Panc1 (cell line): Measurements from ENCODE around the gene DCUN1D3. TPM values are rescaled to one million over a fixed set of nuclear protein-coding genes. Genes with fewer than 3 reads are reported as not detected.

Experiments used
- ATAC-seq: fragments of 200-7000 bp; cut with Tn5 transposase; 2 replicates; pipeline ENCODE4 v1.9.1; 2020; ENCODE audit warnings: mild to moderate bottlenecking, moderate library complexity
- BruUV-seq: library from RNA; stranded (reverse); fragments of 400-500 nt; replicated peaks from 2 replicates; lab custom pipeline; 2021; lab: Mats Ljungman, UMichigan
- CTCF ChIA-PET: fragments of 300-600 bp; sonication (Branson Sonifier 250); formaldehyde crosslinking; loops from one replicate; lab custom pipeline; 2022; ENCODE audit warnings: antibody characterized with exemption; lab: Charles Lee
- POLR2A ChIA-PET: fragments of 300-600 bp; sonication (Branson Sonifier 250); formaldehyde crosslinking; loops from one replicate; lab custom pipeline; 2022; ENCODE audit warnings: antibody characterized with exemption; lab: Charles Lee
- DNase-seq: peaks from one replicate; pipeline ENCODE4 v3.0.0-alpha.2; 2010; ENCODE audit warnings: low read depth, low spot score
- H3K27ac ChIP-seq: 2 replicates; pipeline ENCODE4 v1.5.1; 2011; ENCODE audit warnings: mild to moderate bottlenecking, low read length, inconsistent platforms
- H3K27me3 ChIP-seq: fragments of 200-500 bp; sonication (Bioruptor generic); 2 replicates; pipeline ENCODE4 v1.6.0; 2014; ENCODE audit warnings: low read length, inconsistent platforms; ENCODE audit not compliant: control insufficient read depth, insufficient read depth
- H3K36me3 ChIP-seq: fragments of 200-500 bp; sonication (Bioruptor generic); 2 replicates; pipeline ENCODE4 v1.5.1; 2014; ENCODE audit warnings: inconsistent platforms, mild to moderate bottlenecking, low read length, moderate library complexity; ENCODE audit not compliant: control insufficient read depth, insufficient read depth
- H3K4me1 ChIP-seq: 2 replicates; pipeline ENCODE4 v1.5.1; 2011; ENCODE audit warnings: inconsistent platforms, mild to moderate bottlenecking, low read length, moderate library complexity; ENCODE audit not compliant: control insufficient read depth, insufficient read depth
- H3K4me3 ChIP-seq, 2 experiments: 2 replicates each; pipeline ENCODE4 v1.5.1; 2011 to 2012; ENCODE audit warnings: low read depth in 2 of 2, low read length in 2 of 2, mild to moderate bottlenecking in 2 of 2, inconsistent platforms in 1 of 2, moderate library complexity in 1 of 2
- H3K9me3 ChIP-seq: fragments of 200-500 bp; sonication (Bioruptor generic); 2 replicates; pipeline ENCODE4 v1.5.1; 2014; ENCODE audit warnings: low read depth, mild to moderate bottlenecking, inconsistent platforms, low read length, moderate library complexity; ENCODE audit not compliant: control insufficient read depth, insufficient read depth
- CTCF ChIP-seq: fragments of 450-650 bp; IDR thresholded peaks from 2 replicates; pipeline ENCODE4 v1.5.1; 2017; ENCODE audit warnings: mild to moderate bottlenecking
- POLR2AphosphoS5 ChIP-seq: IDR thresholded peaks from 2 replicates; pipeline ENCODE4 v1.6.1; 2012; ENCODE audit warnings: mild to moderate bottlenecking, low read depth, low read length, moderate library complexity
- SIN3A ChIP-seq: IDR thresholded peaks from 2 replicates; pipeline ENCODE4 v1.6.1; 2012; ENCODE audit warnings: low read depth, mild to moderate bottlenecking, low read length, moderate library complexity, borderline replicate concordance; ENCODE audit not compliant: insufficient read depth
- TCF7L2 ChIP-seq: IDR thresholded peaks from 2 replicates; pipeline ENCODE4 v1.6.1; 2011; ENCODE audit warnings: mild to moderate bottlenecking, low read depth, low read length, inconsistent platforms
- in situ Hi-C: cut with HindIII; loops from 2 replicates; pipeline ENCODE4 v1.10.0; 2016; ENCODE audit warnings: low sequenced_read_pairs, low pct_unique_long_range_greater_than_20kb
- intact Hi-C: fragments of 100-400 bp; cut with micrococcal nuclease; formaldehyde crosslinking; loops from one replicate; pipeline ENCODE4 v1.10.0; 2022; ENCODE audit not compliant: unreplicated experiment
- total RNA-seq: library from RNA; stranded (reverse); gene quantifications from one replicate; pipeline ENCODE4 v1.2.1, GENCODE V29; 2021; ENCODE audit not compliant: unreplicated experiment
- TF ChIP-seq, protein P1 (sequence below), 2 experiments: IDR thresholded peaks; 2 replicates each; pipeline ENCODE4 v1.6.1; 2011 to 2012; ENCODE audit warnings: low read depth in 2 of 2, control low read depth in 1 of 2, low read length in 1 of 2, mild to moderate bottlenecking in 1 of 2, moderate library complexity in 1 of 2; ENCODE audit not compliant: insufficient read depth in 1 of 2

The DCUN1D3 gene
- total RNA-seq, 1 experiment from 2014 or later: 23.5 TPM

GRCh38 chr16:20854963-20855362 lies 45.2 kb downstream of the DCUN1D3 start:
- ChIA-PET CTCF (no interaction called here), POLR2A (no interaction called here)
- H3K27ac ChIP-seq: no peak overlapping the region
- H3K36me3 ChIP-seq: peaks cover 4% of the 10 kb centered on the region; the same call in 1 of the 2 replicates
- H3K9me3 ChIP-seq: no peaks in the 10 kb centered on the region
- ATAC-seq (no peak), DNase-seq (no peak)
- no peak for TF ChIP-seq POLR2AphosphoS5
- no peak for TF ChIP-seq TCF7L2
- TF ChIP-seq SIN3A: no peak
- TF ChIP-seq, protein P1, sequence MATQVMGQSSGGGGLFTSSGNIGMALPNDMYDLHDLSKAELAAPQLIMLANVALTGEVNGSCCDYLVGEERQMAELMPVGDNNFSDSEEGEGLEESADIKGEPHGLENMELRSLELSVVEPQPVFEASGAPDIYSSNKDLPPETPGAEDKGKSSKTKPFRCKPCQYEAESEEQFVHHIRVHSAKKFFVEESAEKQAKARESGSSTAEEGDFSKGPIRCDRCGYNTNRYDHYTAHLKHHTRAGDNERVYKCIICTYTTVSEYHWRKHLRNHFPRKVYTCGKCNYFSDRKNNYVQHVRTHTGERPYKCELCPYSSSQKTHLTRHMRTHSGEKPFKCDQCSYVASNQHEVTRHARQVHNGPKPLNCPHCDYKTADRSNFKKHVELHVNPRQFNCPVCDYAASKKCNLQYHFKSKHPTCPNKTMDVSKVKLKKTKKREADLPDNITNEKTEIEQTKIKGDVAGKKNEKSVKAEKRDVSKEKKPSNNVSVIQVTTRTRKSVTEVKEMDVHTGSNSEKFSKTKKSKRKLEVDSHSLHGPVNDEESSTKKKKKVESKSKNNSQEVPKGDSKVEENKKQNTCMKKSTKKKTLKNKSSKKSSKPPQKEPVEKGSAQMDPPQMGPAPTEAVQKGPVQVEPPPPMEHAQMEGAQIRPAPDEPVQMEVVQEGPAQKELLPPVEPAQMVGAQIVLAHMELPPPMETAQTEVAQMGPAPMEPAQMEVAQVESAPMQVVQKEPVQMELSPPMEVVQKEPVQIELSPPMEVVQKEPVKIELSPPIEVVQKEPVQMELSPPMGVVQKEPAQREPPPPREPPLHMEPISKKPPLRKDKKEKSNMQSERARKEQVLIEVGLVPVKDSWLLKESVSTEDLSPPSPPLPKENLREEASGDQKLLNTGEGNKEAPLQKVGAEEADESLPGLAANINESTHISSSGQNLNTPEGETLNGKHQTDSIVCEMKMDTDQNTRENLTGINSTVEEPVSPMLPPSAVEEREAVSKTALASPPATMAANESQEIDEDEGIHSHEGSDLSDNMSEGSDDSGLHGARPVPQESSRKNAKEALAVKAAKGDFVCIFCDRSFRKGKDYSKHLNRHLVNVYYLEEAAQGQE (IDR thresholded peaks at IDR 0.05; ENCODE audit: insufficient read depth in 1 of 2, low read depth in 2 of 2, low read length in 1 of 2): no peak
- no peak for TF ChIP-seq CTCF
- no peaks in the 10 kb centered on the region for H3K27me3 ChIP-seq
- BruUV-seq: no TSS peak
- H3K4me1 ChIP-seq: peaks cover 23% of the 10 kb centered on the region
- no peak overlapping the region for H3K4me3 ChIP-seq
- intact Hi-C loops (no loop called here), in situ Hi-C loops (no loop called here)

DNA sequence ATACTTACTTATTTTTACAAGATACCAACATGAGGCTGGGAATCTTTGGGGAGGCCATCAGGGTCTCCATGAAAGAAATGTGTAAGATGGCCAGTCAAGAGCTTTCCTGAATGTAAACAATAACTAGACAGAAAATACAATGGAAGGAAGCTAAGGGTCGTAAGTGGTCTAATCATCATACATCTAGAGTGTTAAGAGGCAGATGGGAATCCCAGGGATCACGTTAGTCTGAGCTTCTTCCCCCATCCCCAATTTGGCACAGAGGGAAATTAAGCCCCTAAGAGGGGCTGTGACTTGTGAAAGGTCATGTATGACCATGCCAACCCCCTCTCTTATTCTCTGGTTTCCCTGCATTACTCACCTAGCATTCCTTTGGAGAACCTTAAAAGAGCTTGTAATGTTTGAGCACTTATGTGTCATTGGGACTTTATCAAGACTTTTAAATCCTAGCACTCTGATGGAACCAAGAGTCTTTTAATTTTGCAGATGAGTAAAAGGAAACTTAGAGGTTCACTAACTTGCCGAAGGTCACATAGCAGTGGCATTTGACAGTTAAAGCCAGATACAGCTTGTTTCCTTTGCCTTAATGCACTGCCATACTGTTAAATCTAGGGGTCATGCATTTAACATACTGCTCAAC lies 46.1 kb downstream of the DCUN1D3 start:
- no peak for ATAC-seq
- intact Hi-C loops: no loop called here
- ChIA-PET POLR2A (no interaction called here), CTCF (no interaction called here)
- no peak overlapping the region for H3K27ac ChIP-seq
- no peak overlapping the region for H3K4me3 ChIP-seq
- H3K27me3 ChIP-seq: no peaks in the 10 kb centered on the region
- no peak for DNase-seq
- no peaks in the 10 kb centered on the region for H3K9me3 ChIP-seq
- BruUV-seq: no TSS peak
- in situ Hi-C loops: no loop called here
- H3K36me3 ChIP-seq: peaks cover 4% of the 10 kb centered on the region
- no peak for TF ChIP-seq CTCF
- TF ChIP-seq SIN3A: no peak
- no peak for TF ChIP-seq TCF7L2
- TF ChIP-seq POLR2AphosphoS5: no peak
- TF ChIP-seq, protein P1 (IDR thresholded peaks at IDR 0.05; ENCODE audit: insufficient read depth in 1 of 2, low read depth in 2 of 2, low read length in 1 of 2): no peak
- peaks cover 23% of the 10 kb centered on the region for H3K4me1 ChIP-seq
